HG03571 (cell line): ENCODE data around the gene JPH3.

Experiments used
- ATAC-seq: cut with Tn5 transposase; IDR thresholded peaks from one replicate; pipeline ENCODE4 v1.9.1; 2021; ENCODE audit not compliant: unreplicated experiment

The JPH3 gene

GRCh38 chr16:87598431-87598830, 3.9 kb upstream of the JPH3 start:
- no peak for ATAC-seq

- no peak for ATAC-seq
Observed at GRCh38 chr16:87600246-87600645, 2.1 kb upstream of the JPH3 start.

GRCh38 chr16:87601401-87601981, 817 bp upstream of the JPH3 start:
- no peak for ATAC-seq

- ATAC-seq, result no peak
Observed at GRCh38 chr16:87602821-87603683, 744 bp downstream of the JPH3 start.

- ATAC-seq, result no peak
Observed at GRCh38 chr16:87603684-87604633, 1.7 kb downstream of the JPH3 start.

- no peak for ATAC-seq
Observed at GRCh38 chr16:87604634-87605111, 2.4 kb downstream of the JPH3 start.

GRCh38 chr16:87607223-87607622, 4.9 kb downstream of the JPH3 start:
- ATAC-seq, result no peak

GRCh38 chr16:87607871-87608270, 5.6 kb downstream of the JPH3 start:
- ATAC-seq, result no peak

GRCh38 chr16:87608400-87608985, 6.2 kb downstream of the JPH3 start:
- no peak for ATAC-seq

GRCh38 chr16:87610026-87610425, 7.7 kb downstream of the JPH3 start:
- ATAC-seq, result no peak

GRCh38 chr16:87611456-87611855, 9.1 kb downstream of the JPH3 start:
- no peak for ATAC-seq

GRCh38 chr16:87613961-87614360, 11.7 kb downstream of the JPH3 start:
- ATAC-seq, result no peak

GRCh38 chr16:87615621-87616041, 13.3 kb downstream of the JPH3 start:
- ATAC-seq, result no peak

GRCh38 chr16:87616556-87616955, 14.2 kb downstream of the JPH3 start:
- no peak for ATAC-seq

- ATAC-seq, result no peak
Observed at GRCh38 chr16:87618216-87618615, 15.9 kb downstream of the JPH3 start.

- ATAC-seq, result no peak
Observed at GRCh38 chr16:87619360-87620200, 17.3 kb downstream of the JPH3 start.

GRCh38 chr16:87620201-87620495, 17.8 kb downstream of the JPH3 start:
- no peak for ATAC-seq

GRCh38 chr16:87621550-87621829, 19.2 kb downstream of the JPH3 start:
- no peak for ATAC-seq

- ATAC-seq, result no peak
Observed at GRCh38 chr16:87621976-87622713, 19.8 kb downstream of the JPH3 start.
